ENCODE measurements around the gene SIGLEC5. TPM values are rescaled to one million over a fixed set of nuclear protein-coding genes. Genes with fewer than 3 reads are reported as not detected.
"Not testable (repeated sequence)": the region's sequence is repeated elsewhere in the genome, so short reads cannot be mapped to it uniquely, and the experiment has no call there.

Gene SIGLEC5, protein sequence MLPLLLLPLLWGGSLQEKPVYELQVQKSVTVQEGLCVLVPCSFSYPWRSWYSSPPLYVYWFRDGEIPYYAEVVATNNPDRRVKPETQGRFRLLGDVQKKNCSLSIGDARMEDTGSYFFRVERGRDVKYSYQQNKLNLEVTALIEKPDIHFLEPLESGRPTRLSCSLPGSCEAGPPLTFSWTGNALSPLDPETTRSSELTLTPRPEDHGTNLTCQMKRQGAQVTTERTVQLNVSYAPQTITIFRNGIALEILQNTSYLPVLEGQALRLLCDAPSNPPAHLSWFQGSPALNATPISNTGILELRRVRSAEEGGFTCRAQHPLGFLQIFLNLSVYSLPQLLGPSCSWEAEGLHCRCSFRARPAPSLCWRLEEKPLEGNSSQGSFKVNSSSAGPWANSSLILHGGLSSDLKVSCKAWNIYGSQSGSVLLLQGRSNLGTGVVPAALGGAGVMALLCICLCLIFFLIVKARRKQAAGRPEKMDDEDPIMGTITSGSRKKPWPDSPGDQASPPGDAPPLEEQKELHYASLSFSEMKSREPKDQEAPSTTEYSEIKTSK
- total RNA-seq = under 1 TPM; 0.71 to 0.81 TPM
- long read RNA-seq = 0 reads

DNA sequence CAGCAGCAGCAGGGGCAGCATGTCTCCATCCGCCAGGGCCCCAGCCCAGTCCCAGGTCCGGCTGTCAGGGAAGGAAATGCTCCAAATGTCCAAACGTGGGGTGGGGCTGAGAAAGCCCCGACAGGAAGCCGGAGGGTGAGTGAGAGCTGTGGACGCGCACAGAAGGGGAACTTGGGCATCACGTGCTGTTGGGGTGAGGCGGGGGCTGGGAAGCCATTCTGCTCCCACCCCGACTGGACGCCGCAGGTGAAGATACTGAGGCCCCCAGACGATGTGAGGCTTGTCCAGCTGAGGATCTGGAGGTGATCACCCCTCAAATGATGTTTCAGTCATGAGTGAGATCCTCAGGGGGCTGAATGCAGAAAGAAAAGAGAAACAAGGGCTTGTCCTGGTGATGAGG lies at the start of gene SIGLEC5:
TSS of gene SIGLEC5 (minus strand) at position 87 of the 400 bp plus-strand sequence. CDS start at position 21, 66 bp downstream.
- intact Hi-C loops (cut with DNase I); DNase-seq: not testable (repeated sequence)
- ATAC-seq = peak; percentile 5 to 47

DNA sequence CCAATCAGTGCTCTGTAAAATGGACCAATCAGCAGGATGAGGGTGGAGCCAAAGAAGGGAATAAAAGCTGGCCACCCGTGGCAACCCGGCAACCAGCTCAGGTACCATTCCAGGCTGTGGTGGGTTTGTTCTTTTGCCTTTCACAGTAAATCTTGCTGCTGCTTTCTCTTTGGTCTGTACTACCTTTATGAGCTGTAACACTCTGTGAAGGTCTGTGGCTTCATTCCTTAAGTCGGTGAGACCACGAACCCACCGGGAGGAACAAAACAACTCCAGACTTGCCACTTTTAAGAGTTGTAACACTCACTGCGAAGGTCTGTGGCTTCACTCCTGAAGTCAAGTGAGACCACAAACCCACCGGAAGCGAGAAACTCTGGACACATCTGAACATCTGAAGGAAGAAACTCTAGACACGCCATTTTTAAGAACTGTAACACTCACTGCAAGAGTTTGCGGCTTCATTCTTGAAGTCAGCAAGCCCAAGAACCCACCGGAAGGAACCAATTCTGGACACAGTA lies 46.4 kb upstream of the SIGLEC5 start:
- intact Hi-C loops (cut with DNase I) = no loop called here
- ATAC-seq = no peak
- DNase-seq = no peak

DNA sequence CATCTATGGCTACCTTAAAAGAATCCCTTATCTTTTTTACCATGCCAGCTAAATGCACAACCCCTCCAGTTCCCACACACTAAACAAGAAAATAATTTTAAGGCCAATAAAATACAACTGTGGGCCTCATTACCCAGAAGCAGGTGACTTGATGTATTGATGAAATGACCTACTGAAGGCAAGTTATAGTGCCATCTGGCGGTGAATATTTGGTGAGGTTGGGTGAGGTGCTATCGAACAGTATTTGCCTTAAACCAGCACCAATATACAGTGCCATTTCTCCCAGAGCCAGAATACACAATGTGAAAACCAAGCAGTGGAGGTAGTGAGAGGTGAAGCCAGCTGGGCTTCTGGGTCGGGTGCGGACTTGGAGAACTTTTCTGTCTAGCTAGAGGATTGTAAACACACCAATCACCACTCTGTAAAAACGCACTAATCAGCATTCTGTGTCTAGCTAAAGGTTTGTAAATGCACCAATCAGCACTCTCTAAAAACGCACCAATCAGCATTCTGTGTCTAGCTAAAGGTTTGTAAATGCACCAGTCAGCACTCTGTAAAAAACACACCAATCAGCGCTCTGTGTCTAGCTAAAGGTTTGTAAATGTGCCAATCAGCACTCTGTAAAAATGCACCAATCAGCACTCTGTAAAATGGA lies 45.8 kb upstream of the SIGLEC5 start:
- DNase-seq; intact Hi-C loops (cut with DNase I); ATAC-seq: not testable (repeated sequence)

DNA sequence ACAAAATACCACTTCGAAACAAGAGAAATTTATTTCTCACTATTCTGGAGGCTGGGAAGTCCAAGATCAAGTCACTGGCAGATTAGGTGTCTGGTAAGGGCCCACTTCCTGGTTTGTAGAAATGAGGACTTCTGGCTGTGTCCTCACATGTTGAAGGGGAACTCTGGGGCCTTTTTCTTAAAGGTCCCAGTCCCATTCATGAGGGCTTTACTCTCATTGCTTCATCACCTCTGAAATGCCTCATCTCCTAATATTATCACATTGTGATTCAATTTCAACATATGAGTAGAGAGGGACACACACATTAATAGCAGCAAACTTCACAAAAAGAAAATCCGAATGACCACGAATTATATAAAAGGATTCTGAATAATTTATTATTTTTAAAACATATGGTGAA lies 38.0 kb upstream of the SIGLEC5 start:
- intact Hi-C loops (cut with DNase I) = no loop called here
- DNase-seq (no peak), ATAC-seq (no peak)

DNA sequence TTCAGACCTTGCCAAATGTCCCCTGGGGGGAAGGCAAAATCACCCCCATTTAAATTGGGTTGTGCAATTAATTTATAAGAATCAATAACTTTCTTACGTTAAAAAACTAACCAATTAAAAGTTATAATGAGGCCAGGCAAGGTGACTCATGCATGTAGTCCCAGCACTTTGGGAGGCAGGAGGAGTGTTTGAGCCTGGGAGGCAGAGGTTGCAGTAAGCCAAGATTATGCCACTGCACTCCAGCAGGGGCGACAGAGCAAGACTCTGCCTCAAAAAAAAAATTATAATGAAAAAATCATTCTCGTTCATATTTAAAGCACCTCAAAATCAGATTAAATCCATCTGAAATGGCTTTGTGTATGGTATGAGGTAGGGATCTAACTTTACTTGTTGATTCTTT lies 34.8 kb upstream of the SIGLEC5 start:
- no peak for DNase-seq
- no peak for ATAC-seq
- intact Hi-C loops (cut with DNase I) = no loop called here

DNA sequence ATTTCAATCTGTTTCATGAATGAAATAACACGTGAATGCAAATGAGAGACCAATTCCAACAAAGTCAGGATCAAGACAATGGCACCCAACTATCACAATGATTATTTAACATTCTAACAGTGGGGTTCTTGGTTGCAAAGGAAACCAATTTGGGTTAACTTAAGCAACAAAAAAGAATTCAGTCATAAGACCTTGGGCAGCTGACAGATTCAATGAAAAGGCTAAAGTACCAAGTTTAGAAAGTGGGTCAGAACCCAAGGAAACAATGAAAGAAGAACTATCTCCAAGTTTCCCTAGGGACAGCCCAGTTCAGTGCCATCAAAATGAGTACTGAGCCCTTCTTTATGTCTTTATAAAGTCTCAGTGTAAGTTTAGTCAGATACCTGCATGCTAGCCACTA lies 33.9 kb upstream of the SIGLEC5 start:
- intact Hi-C loops (cut with DNase I) = no loop called here
- ATAC-seq = no peak
- DNase-seq = no peak

DNA sequence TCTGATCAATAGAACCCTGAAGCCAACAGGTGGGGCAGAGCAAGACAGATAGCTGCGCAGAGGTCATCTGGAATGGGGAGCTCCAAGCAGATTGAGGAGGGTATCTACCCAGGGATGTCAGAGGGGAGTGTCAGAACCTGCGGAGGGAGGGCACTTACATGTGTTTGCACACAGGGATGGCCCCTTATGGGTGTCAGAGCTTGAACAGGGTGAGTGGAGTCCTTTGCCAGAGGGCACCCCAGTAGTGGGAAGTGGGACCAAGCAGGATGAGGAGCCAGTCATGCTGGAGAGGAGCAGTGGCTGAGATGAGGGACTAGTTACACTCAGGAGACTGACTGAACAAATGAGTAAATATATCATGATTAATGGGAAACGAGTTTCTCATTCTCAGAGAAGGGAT lies 33.4 kb upstream of the SIGLEC5 start:
- DNase-seq (no peak), ATAC-seq (no peak)
- intact Hi-C loops (cut with DNase I) = no loop called here

DNA sequence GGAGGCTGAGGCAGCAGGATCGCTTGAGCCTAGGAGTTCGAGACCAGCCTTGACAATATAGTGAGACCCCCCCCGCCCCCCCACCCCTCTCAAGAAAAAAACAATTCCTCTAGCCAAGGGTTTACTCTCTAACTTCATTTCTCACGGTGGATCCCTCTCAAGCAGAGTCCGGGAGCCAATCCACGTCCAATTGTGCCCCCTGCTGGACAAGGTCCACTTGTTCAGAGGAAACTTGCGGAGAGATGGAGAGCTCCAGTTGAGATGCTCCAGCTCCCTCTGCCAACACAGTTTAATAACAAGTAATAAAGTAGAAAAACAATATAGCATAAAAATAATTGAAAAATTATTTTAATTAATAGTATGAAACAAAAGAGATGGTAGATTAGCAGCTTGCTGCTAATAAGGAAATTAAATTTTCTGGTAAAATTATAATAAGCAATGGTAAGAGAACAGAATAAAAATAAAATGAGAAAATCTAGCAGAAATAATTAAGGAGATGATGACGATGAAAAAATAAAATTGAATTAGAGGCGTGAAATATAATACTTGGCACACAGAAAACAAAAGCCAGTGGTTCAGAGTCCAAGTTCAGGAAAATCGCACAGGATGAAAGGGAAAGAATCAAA lies 30.9 kb upstream of the SIGLEC5 start:
- intact Hi-C loops (cut with DNase I) = no loop called here
- peak; percentile 78 for DNase-seq
- peak in 1 of 2 donors; percentile 67 for ATAC-seq

DNA sequence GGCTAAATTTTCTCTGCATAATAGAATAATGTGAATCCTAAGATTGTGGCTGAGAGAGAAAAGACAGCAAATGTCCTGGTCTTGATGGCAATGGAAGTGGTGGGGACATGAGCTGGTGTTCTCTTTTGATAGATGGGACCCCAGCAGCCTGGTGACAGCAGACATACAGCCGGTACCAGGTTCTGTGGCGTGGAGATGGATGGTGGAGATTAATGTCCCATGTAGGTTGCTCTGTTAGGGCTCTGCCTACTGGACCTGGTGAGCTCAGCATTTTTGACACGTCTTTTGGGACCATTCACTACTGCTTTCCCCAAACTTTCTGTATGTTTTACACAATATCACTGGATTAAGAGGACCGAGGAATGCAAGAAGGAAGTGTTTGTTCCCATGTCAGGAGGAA lies 24.6 kb upstream of the SIGLEC5 start:
- no peak for ATAC-seq
- intact Hi-C loops (cut with DNase I) = loop anchor here (10.0 kb wide), 2 partner anchors 60 to 180 kb away; partner anchors contain the start of gene CEACAM18 (in 1 of the 2)
- DNase-seq = no peak

DNA sequence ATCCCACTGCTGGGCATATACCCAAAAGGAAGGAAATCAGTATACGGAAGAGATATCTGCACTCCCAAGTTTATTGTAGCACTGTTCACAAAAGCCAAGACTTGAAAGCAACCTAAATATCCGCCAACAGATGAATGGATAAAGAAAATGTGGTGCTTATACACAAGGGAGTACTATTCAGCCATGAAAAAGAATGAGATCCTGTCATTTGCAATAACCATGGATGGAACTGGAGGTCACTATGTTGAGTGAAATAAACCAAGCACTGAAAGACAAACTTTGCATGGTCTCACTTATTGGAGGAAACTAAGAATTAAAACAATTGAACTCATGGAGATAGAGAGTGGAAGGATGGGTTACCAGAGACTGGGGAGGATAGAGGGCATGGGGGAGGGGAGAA lies 23.0 kb upstream of the SIGLEC5 start:
- ATAC-seq = no peak
- intact Hi-C loops (cut with DNase I) = loop anchor here (10.0 kb wide), 2 partner anchors 58 to 178 kb away; partner anchors contain the start of gene CEACAM18 (in 1 of the 2)

DNA sequence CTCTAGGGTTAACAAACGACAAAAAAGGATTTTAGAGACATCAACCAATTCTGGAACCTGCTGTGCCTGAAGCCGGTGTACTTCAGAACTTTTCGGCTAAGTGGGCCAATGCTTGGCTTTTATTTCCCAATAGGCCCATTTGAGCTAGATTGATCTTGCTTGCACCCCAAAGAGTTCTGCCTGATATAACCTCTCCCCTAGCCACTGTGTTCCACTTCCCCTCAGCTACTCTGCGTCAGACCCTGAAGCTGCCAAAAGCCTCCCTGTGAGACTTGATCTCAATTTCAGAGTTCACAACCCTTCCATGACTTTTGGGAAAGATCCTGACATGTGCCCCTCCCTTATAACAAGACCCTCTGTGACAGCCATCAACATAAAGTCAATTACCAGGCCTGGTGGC lies 22.1 kb upstream of the SIGLEC5 start:
- intact Hi-C loops (cut with DNase I) = loop anchor here (10.0 kb wide), 2 partner anchors 57 to 177 kb away; partner anchors contain the start of gene CEACAM18 (in 1 of the 2)

More for the DNA sequence above, 23.0 kb upstream of the SIGLEC5 start:
- DNase-seq = no peak

DNA sequence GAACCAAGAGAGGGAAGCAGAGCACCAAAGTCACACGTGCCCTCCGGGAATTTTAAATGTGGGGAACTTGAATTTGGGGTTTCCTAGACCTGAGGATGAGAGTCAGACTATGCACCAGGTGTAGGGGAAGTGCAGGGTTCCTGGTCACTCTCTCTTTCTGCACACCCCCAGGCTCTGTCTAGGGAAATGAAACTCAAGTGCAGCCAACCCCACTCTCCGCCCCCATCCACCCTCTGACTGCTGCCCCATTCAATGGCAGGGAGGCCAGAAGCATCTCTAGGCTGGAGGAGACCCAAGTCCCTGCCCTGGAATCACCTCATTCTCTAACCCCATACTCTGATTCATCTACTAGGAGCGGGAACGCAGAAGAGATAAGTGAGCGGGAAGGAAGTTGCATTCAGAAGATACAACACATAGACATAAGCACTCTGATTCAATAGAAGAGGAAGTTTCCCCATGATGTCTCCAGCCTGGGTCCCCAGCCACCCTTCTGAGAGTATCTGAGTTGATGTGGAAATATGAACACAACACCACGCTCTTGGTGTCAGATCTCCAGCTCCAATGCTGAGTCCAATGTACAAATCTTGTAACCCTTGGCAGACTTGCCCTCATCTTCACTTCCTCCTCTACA lies 21.1 kb upstream of the SIGLEC5 start:
- intact Hi-C loops (cut with DNase I) = loop anchor here (10.0 kb wide), 2 partner anchors 57 to 177 kb away; partner anchors contain the start of gene CEACAM18 (in 1 of the 2)
- DNase-seq (no peak), ATAC-seq (peak in 1 of 2 donors; percentile 54)

More for the DNA sequence above, 22.1 kb upstream of the SIGLEC5 start:
- ATAC-seq (no peak), DNase-seq (no peak)

DNA sequence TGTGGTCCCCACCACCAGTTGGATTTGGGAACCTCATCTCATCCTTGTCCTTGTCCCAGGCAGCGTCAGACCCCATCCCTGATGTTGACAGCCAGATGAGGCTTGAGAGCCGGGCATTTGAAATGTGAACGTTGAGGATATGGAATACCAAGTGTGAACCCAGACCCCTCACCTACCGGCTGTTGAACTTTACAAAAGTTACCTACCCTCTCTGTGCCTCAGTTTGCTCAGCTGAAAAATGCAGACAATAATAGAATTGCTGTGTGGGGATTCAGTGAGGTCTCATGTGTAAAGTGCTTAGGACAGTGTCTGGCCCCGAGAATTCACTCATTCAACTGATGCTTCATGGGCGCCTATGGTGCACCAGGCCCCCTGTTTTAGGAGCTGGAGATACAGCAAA lies 17.1 kb upstream of the SIGLEC5 start:
- intact Hi-C loops (cut with DNase I) = no loop called here
- ATAC-seq (no peak), DNase-seq (no peak)

DNA sequence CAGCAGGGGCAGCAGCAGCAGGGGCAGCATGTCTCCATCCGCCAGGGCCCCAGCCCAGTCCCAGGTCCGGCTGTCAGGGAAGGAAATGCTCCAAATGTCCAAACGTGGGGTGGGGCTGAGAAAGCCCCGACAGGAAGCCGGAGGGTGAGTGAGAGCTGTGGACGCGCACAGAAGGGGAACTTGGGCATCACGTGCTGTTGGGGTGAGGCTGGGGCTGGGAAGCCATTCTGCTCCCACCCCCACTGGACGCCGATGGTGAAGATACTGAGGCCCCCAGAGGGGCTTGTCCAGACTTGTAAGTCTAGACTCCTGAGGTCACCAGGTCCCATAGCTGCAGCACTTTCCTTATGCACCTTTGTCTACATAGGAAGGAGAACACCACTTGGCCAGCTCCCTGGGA lies 16.5 kb upstream of the SIGLEC5 start, which contains the start of gene SIGLEC14:
TSS of gene SIGLEC14 (minus strand) at position 96 of the 400 bp plus-strand sequence. CDS start at position 30, 66 bp downstream.
- intact Hi-C loops (cut with DNase I); DNase-seq: not testable (repeated sequence)
- ATAC-seq = peak in 1 of 2 donors; percentile 60

DNA sequence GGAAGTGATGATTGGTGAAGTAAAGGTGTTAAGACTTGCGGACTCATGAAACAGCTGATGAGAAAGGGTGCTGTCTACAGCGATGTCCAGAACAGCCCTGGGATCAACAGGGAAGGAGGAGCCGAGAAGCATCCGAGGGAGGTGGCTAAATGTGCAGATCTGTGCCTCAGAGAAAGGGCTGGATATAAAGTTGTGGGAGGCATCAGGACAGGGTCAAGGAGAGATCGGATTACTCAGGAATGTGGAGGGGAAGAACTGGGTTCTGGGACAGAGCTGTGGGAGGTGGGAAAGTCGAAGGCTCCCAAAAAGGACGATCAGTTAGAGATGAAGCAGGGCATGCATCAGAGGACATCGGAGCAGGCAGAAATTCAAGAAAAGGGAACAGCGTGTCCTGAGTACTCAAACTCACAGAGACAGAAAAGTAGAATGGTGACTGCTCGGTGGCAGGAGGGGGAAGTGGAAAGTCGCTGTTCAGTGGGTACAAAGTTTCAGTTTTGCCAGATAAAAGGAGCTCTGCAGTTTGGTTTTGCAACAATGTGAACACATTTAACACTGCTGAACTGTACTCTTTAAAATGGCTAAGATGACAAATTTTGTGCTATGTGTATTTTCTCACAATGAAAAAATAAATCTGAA lies 14.6 kb upstream of the SIGLEC5 start:
- intact Hi-C loops (cut with DNase I) = no loop called here
- DNase-seq (no peak), ATAC-seq (peak in 1 of 2 donors; percentile 29)

DNA sequence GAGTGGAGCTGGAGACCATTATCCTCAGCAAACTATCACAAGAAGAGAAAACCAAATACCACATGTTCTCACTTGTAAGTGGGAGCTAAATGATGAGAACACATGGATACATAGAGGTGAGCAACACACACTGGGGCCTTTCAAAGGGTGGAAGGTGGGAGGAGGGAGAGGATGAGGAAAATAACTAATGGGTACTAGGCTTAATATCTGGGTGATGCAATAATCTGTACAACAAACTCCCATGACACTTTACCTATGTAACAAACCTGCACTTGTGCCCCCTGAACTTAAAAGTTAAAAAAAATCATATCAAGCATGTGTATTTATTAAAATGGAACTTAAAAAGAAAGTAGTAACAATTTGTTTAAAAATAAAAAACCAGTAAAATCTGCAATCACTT lies 11.4 kb upstream of the SIGLEC5 start:
- ATAC-seq = no peak
- no peak for DNase-seq
- intact Hi-C loops (cut with DNase I) = no loop called here

DNA sequence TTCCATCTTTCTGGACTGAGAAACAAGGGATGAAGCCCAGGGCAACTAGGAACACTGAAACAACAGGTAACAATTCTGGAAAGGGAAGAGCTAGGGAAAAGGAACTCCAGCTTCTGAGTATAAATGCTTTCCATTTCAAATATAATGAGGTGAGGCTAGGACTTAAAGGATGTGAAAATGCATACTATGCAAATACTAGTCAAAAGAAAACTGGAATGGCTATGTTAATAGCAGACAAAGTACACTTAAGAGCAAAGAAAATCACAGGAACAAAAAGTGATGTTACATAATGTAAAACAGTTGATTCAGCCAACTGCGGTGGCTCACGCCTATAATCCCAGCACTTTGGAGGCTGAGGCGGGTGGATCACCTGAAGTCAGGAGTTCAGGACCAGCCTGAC lies 10.2 kb upstream of the SIGLEC5 start:
- intact Hi-C loops (cut with DNase I) = no loop called here
- no peak for ATAC-seq
- no peak for DNase-seq

DNA sequence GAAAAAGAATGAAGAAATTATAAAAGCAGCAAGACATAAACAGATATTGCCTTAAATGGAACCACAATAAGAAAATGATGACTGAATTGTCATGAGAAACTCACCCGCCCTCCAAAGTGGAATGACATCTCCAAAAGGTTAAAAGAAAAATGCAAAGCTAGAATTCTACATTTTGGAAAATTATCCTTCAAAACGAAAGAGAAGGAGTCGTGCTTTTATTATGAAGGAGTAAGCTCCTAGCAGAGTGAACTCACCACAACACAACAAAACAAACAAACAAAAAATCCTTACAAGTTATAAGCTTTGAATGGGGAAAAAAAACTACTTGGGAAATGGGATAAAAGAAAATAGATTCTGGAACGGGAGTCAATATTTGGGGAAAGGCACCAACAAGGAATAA lies 9.7 kb upstream of the SIGLEC5 start:
- ATAC-seq (no peak), DNase-seq (no peak)
- intact Hi-C loops (cut with DNase I) = no loop called here

All from left cardiac atrium (tissue), 4 donors.